ENCODE data around the gene NDRG3. TPM values are rescaled to one million over a fixed set of nuclear protein-coding genes. Genes with fewer than 3 reads are reported as not detected.
"Not testable (repeated sequence)": the region's sequence is repeated elsewhere in the genome, so short reads cannot be mapped to it uniquely, and the experiment has no call there.

The NDRG3 gene
- total RNA-seq, 1 experiment from 2014 or later: 55.6 TPM

- POLR2A ChIA-PET (ENCODE audit: unreplicated experiment): no interaction called here
Observed at GRCh38 chr20:36641506-36641843, 104.4 kb downstream of the NDRG3 start.

GRCh38 chr20:36638876-36639400 lies 107.0 kb downstream of the NDRG3 start:
- H3K27ac ChIP-seq; H3K9me3 ChIP-seq (ENCODE audit: insufficient read depth, low read depth); H3K4me3 ChIP-seq; H3K4me2 ChIP-seq; H3K27me3 ChIP-seq (ENCODE audit: insufficient read depth, low read depth); H3F3A ChIP-seq (ENCODE audit: insufficient read depth, low read depth); DNase-seq; POLR2A ChIA-PET (ENCODE audit: unreplicated experiment); H3K36me3 ChIP-seq (ENCODE audit: low read depth); H3K4me1 ChIP-seq (replicated peaks; ENCODE audit: insufficient read depth); intact Hi-C loops (cut with micrococcal nuclease; ENCODE audit: unreplicated experiment); H4K20me1 ChIP-seq (ENCODE audit: insufficient read depth); H2AFZ ChIP-seq; H3K79me2 ChIP-seq (ENCODE audit: low read depth); BruUV-seq (replicated peaks); H3K9me2 ChIP-seq (ENCODE audit: insufficient read depth): not testable (repeated sequence)
- CTCF ChIA-PET: interaction anchor here (0.6 kb wide), 1 partner anchor 197 kb away, joined by 3 read pairs; no protein-coding TSS in a partner anchor

More at GRCh38 chr20:36641506-36641843, 104.4 kb downstream of the NDRG3 start:
- Histone ChIP-seq H3K9me2 (ENCODE audit: insufficient read depth) (no peaks in the 10 kb centered on the region), H3K4me3 (no peak overlapping the region), H3K27me3 (ENCODE audit: insufficient read depth, low read depth) (no peaks in the 10 kb centered on the region), H3K4me1 (replicated peaks; ENCODE audit: insufficient read depth) (peaks cover 7% of the 10 kb centered on the region; the same call in 1 of the 2 replicates), H3K4me2 (no peak overlapping the region), H3K36me3 (ENCODE audit: low read depth) (no peaks in the 10 kb centered on the region), H4K20me1 (ENCODE audit: insufficient read depth) (no peaks in the 10 kb centered on the region), H3K27ac (no peak overlapping the region), H2AFZ (no peak overlapping the region), H3F3A (ENCODE audit: insufficient read depth, low read depth) (peaks cover 3% of the 10 kb centered on the region; the same call in 1 of the 2 replicates), H3K9me3 (ENCODE audit: insufficient read depth, low read depth) (no peaks in the 10 kb centered on the region), H3K79me2 (ENCODE audit: low read depth) (no peaks in the 10 kb centered on the region)
- no peak for DNase-seq
- no peak for TF ChIP-seq EZH2 (IDR thresholded peaks at IDR 0.05; ENCODE audit: low read depth)
- no peak for TF ChIP-seq CTCF (conservative IDR thresholded peaks at IDR 0.05)
- CTCF ChIA-PET: no interaction called here
- intact Hi-C loops (cut with micrococcal nuclease; ENCODE audit: unreplicated experiment): no loop called here
- no TSS peak for BruUV-seq (replicated peaks)

GRCh38 chr20:36634342-36634741 lies 111.5 kb downstream of the NDRG3 start:
- ChIA-PET CTCF (no interaction called here), POLR2A (ENCODE audit: unreplicated experiment) (no interaction called here)
- Histone ChIP-seq H3F3A (ENCODE audit: insufficient read depth, low read depth) (no peaks in the 10 kb centered on the region), H3K4me1 (replicated peaks; ENCODE audit: insufficient read depth) (no peaks in the 10 kb centered on the region), H3K79me2 (ENCODE audit: low read depth) (no peaks in the 10 kb centered on the region), H3K27ac (no peak overlapping the region), H3K36me3 (ENCODE audit: low read depth) (no peaks in the 10 kb centered on the region), H3K27me3 (ENCODE audit: insufficient read depth, low read depth) (no peaks in the 10 kb centered on the region), H4K20me1 (ENCODE audit: insufficient read depth) (no peaks in the 10 kb centered on the region), H3K9me3 (ENCODE audit: insufficient read depth, low read depth) (no peaks in the 10 kb centered on the region), H3K4me3 (no peak overlapping the region), H2AFZ (no peak overlapping the region), H3K9me2 (ENCODE audit: insufficient read depth) (no peaks in the 10 kb centered on the region), H3K4me2 (no peak overlapping the region)
- TF ChIP-seq EZH2 (IDR thresholded peaks at IDR 0.05; ENCODE audit: low read depth): no peak
- no peak for TF ChIP-seq CTCF (conservative IDR thresholded peaks at IDR 0.05)
- no peak for DNase-seq
- intact Hi-C loops (cut with micrococcal nuclease; ENCODE audit: unreplicated experiment): no loop called here
- BruUV-seq (replicated peaks): no TSS peak

- BruUV-seq (replicated peaks): no TSS peak
- H2AFZ ChIP-seq: no peak overlapping the region
- H3F3A ChIP-seq (ENCODE audit: insufficient read depth, low read depth): no peaks in the 10 kb centered on the region
- H3K4me1 ChIP-seq (replicated peaks; ENCODE audit: insufficient read depth): no peaks in the 10 kb centered on the region
- intact Hi-C loops (cut with micrococcal nuclease; ENCODE audit: unreplicated experiment): no loop called here
- H3K4me3 ChIP-seq: no peak overlapping the region
- no peaks in the 10 kb centered on the region for H3K9me3 ChIP-seq (ENCODE audit: insufficient read depth, low read depth)
- ChIA-PET POLR2A (ENCODE audit: unreplicated experiment) (interaction anchor here (0.6 kb wide), 1 partner anchor 752 kb away, joined by 5 read pairs; no protein-coding TSS in a partner anchor), CTCF (interaction anchor here (0.5 kb wide), 2 partner anchors 15 kb away, joined by 3 to 7 read pairs; no protein-coding TSS in a partner anchor)
- no peak for DNase-seq
- no peaks in the 10 kb centered on the region for H3K9me2 ChIP-seq (ENCODE audit: insufficient read depth)
- no peaks in the 10 kb centered on the region for H4K20me1 ChIP-seq (ENCODE audit: insufficient read depth)
- H3K27ac ChIP-seq: no peak overlapping the region
- H3K79me2 ChIP-seq (ENCODE audit: low read depth): no peaks in the 10 kb centered on the region
- no peaks in the 10 kb centered on the region for H3K36me3 ChIP-seq (ENCODE audit: low read depth)
- TF ChIP-seq CTCF (conservative IDR thresholded peaks at IDR 0.05) (no peak), EZH2 (IDR thresholded peaks at IDR 0.05; ENCODE audit: low read depth) (no peak)
- H3K4me2 ChIP-seq: no peak overlapping the region
- H3K27me3 ChIP-seq (ENCODE audit: insufficient read depth, low read depth): no peaks in the 10 kb centered on the region
Observed at GRCh38 chr20:36633285-36633772, 112.6 kb downstream of the NDRG3 start.

Measured in PC-9 (cell line).